GM19455 (cell line): Measurements from ENCODE around the gene CCNY.

ENCODE experiments used
- ATAC-seq: cut with Tn5 transposase; IDR thresholded peaks from one replicate; pipeline ENCODE4 v1.9.1; 2021; ENCODE audit not compliant: unreplicated experiment

The CCNY gene

DNA sequence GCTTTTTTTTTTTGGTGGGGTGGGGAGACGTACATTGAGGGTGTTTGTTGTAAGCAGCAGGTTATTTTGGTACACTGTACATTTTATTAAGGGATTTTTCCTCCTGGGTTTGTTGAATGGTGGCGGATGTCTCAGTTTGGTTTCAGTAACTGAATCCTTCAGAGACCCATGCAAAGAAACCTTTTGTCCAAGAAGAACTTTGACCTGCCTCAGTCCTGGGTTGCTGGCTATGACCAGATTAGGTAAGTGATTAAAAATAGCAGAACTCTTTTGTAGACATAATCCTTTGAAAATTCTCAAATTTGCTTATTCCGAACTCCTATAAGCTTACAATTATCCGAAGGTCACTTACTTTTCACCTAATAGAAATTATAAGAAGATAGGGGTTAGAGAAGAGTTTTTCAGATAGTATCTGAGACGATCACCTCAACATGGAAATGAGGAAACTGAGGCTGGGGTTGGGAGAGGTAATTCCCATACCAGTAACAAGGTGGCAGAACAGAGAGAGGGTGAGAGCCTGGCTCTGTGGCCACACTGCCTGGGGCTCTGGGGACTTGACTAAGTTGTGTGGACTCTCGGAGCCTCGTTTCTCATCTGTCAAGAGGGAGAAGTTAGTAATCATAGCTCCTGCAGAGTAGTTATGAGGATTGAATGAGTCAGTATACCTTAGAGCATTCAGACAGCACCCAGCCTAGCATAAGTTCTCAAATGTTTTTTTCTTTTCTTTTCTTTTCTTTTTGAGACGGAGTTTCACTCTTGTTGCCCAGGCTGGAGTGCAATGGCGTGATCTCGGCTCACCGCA is 87.4 kb downstream of the CCNY start:
- ATAC-seq = no peak

DNA sequence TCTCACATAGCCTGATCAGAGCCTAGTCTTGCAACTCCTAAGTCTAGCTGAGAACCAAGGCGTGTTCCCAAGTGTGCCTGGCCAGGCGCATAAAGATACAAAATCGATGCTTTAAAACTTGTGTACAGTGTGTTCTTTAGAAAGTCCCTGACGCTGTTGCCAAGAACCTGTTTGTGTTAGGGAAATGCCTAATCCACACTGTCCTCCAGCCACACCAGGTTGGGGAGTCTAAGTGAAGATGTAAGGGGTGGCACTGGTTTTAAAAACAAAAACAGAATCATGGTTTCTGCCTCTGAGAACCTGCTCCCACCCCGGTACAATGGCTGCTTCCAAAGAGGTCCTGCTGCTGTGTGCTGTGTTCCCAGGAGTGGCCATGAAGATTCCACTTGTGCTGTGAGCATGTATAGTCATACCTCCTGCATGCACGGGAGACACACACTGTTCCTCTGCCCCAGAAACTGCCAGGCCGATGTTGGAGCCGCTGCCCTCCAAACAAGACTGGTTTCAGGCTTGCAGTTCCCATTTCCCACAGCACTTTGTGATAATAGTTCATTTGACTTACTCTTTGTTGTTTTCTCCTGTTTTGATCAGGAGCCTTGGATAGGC is 88.5 kb downstream of the CCNY start:
- no peak for ATAC-seq

DNA sequence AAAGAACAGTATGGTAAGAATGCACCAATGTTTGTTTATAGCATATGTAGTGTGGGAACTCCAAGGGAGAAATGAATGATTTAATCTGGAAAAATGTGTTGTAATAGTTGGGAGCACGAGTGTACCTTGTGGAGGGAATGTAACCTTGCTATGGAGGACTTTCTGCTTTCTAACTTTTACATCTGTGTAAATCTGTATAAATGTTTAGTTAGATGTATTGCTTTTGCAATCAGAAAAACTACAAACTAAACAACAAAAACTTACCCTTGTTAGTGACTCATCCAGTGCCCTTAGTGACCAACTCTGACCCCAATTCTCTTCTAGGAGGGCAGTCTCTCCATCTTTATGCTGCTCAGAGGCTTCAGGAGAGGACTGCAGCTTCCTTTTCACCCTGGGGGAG is 89.3 kb downstream of the CCNY start:
- no peak for ATAC-seq

DNA sequence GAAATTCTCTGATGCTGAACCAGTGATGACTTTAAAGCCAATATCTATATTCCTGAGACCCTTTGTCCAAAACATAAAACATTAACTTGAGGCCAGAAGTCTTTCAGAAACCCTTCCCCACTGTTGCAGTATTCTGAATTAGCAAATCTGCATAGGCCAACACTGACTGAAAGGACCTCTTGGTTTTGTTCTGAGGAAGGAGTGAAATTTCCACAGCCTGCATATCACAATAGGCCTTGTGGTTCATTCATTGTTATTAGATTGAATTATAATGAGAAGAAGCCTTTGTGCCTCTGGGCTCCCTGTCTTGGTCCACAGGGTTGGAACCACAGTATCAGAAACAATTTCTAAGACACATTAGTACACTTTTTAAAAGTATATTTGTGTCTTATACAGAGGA is 90.3 kb downstream of the CCNY start:
- no peak for ATAC-seq

DNA sequence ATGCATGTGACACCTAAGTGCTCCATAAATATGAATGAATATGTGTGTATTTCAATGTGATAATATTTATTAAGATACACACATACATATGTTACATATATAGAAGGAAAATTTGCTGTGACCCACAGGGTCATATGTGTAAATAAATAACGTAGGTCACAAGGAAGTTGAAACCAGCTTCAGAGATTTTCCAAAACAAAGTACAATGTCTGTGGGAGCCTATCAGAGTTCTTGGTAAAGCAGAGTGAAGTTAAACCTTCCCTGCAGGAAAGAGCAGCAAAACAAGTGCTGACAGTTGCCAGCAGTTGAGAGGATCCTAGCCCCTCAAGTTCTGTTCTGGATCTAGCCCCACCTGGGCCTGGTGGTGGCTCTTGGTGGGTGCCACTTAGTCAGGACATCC is 91.2 kb downstream of the CCNY start:
- no peak for ATAC-seq

DNA sequence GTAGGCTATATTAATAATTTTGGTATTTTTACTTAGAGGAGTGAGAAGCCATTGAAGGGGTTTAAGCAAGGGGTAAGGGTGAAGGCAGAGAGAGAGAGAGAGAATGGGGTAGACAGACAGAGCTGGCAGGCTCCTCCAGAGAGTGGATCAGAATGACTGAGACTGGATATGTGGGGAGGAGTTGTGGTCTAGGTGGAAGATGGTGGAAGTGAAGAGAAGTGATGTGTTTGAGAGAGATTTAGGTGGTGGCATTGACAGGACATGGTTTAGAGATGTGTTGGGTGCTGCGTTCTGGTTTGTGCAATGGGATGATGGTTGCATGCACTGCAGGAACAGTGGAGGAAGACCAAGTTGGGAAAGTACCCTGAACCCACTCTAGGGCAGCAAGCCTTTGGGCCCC is 92.2 kb downstream of the CCNY start:
- ATAC-seq = no peak

DNA sequence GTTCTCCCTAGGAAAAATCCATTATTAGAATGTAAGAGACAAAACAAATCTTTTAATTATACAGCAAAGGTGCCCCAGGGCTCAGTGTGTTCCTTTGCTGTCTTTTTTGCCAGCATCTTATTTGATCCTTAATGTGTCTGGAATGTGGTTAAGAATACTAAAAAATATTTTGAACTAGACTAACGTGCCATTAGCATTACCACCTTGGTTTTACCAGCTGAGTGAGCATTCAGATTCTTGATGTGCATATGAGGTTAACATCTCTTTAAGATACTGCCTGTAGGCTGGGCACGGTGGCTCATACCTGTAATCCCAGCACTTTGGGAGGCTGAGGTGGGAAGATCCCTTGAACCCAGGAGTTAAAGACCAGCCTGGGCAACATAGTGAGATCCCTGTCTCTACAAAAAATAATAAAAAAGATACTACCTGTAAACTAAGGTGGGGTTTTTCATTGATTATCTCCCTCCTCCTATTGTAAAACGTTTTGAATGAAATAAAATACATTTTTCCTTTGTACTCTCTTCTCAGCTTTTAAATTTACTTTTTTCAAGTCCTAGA is 96.6 kb downstream of the CCNY start:
- ATAC-seq = no peak

DNA sequence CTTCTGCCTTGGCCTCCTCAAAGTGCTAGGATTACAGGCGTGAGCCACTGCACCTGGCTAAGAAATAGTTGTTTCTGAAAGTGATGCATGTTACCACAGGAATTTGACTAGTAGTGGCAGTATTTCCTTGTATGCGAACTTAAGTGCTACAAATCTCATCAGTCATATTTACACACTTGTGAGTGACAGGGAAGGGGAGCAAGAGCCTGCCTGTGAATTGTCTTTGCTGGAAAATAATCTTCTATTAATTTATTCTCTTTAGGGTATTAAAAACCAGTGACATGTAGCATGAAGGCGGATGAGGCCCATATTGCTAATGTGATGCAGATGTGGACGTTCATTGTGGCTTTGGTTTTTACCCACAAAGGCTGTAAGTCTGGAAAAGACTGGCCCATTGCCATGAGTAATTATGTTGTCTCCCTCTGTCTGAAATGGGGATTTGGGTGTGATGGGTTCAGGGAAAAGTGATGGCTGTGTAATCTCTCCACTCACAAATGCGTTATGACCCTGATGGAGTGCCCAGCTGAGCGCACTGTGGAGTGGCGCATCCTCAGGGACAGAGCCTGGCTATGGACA is 97.6 kb downstream of the CCNY start:
- ATAC-seq = no peak

DNA sequence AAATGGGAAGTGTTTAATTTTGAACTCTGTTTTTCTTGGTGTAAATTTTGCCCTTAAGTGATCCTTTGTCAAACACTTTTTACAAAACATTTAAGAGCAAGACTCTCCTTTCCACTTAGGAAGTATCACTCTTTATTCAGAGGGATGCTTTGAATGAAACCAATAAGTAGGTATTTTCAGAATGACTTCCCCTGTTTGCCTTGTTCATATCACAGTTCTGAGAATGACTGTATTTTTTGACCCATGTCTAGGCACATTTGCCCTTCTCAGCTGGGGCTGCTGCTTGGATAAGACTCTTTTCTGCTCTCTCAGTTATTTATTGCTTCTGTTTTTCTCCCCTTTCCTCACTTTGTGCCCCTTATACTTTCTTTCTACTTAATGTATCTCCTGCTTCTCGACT is 98.2 kb downstream of the CCNY start:
- no peak for ATAC-seq

DNA sequence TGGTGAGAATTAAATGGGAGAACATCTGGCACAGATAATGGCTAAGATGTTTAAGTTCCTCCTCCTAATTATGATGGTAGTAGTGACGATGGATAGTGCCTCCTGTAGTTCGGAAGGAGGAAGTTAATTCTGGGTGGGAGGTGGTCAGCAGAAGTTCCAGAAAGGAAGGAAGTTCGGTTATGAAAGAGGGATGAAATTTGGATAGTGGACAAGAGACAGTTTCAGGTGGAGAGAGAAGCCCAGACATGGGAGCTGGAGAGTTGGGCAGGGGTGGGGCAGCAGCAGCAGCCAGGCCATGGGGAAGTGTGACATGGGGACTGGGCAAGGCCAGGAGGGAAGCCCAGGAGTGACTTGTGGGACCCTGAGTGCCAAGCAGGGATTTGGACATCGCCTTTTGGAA is 99.5 kb downstream of the CCNY start:
- ATAC-seq = no peak

DNA sequence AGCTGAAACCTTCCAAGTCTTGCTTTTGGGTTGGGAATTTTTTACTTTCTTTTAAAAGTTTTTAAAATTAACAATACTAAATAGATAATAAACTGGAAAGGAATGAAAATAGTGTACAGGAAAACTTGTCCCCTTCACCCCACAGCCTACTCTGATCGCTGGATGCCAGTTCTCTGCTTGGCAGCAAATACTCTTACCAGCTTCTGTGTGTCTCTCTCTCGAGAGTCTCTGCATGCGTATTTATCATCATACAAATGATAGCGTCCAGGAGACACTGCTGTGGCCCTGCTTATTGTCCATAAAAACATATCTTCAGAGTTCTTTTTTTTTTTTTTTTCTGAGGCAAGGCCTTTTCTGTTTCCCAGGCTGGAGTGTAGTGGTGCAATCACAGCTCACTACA is 101.5 kb downstream of the CCNY start:
- ATAC-seq = no peak

DNA sequence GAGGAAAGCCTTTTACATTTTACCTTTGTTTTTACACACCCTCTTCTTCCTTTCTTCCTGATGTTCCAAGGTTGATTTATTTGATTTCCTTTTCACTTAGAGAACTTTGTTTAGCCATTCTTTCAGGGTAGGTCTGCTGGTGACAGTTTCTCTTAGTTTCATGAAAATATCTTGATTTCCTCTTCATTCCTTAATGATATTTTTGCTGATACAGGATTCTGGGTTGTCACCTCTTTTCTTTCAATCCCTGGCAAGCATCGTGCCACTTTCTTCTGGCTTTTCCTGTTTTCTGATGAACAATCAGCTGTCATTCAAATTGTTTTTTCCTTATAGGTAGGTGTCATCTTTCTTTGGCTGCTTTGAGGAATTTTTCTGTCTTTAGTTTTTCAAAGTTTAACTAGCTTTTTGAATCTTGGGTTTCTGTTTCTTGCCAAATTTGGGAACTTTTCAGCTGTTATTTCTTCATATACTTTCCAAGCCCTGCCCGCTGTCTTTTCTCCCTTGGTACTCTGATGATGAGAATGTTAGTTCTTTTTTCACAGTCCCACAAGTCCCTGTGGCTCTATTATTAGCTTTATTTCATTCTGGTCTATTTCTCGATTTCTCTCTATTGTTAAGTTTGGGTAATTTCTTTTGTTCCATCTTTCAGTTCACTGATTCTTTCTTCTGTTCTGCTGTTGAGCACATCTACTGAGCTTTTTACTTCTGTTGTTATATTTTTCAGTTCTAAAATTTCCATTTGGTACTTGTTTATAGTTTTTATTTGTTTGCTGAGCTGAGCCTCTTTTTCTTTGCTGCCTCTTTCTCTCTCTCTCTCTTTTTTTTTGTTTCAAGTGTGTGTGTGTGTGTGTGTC is 102.6 kb downstream of the CCNY start:
- ATAC-seq = no peak

DNA sequence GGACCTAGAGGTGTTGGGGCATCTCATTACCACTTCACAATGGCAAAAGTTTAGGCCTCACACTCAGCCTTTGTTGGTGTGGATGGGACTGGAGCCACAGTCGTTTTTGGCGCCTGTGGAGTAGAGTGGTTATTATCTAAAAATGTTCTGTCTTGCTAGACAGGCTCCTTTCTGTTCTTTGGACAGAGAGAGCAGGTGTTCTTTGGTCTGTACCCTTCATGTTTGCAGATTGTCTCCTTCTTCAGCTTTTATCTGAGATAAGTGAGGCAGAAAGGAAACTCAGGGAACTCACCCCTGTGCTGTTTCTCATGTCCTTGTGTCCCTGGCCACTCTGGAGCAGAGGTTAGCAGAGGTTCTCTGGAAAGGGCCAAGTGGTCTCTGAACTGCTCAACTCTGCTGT is 103.7 kb downstream of the CCNY start:
- ATAC-seq = no peak

DNA sequence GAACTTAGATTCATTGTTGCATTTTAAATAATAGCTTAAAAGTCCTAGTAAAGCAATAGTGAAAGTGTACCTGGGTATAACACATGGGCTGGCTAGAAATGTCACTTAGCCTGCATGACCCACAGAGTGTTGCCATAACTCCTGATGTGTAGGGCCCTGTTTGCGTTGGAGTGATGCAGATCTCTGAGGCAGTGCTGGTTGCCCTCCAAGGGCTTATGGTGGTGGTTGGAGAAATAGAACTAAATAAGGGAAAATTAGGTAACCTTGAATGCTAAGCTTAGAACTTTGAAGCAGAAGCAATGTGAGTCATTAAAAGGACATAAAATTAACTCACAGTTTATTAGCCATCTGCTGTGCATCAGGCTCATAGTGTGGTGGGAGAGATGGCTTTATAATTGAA is 105.7 kb downstream of the CCNY start:
- ATAC-seq = no peak

DNA sequence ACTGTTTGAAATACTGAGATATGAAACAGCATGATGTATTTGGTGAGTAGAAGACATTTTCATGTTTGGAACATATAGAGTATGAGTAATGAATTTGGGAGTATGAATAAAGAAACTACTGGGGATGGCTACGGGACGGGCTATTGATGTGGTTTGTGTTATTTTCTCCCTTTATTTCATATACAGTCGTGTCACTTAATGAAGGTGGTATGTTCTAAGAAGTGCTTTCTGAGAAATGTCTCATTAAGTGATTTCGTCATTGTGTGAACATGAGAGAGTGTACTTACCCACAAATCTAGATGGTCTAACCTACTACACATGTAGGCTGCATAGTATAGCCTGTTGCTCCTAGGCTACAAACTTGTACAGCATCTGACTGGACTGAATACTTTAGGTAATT is 106.3 kb downstream of the CCNY start:
- no peak for ATAC-seq

DNA sequence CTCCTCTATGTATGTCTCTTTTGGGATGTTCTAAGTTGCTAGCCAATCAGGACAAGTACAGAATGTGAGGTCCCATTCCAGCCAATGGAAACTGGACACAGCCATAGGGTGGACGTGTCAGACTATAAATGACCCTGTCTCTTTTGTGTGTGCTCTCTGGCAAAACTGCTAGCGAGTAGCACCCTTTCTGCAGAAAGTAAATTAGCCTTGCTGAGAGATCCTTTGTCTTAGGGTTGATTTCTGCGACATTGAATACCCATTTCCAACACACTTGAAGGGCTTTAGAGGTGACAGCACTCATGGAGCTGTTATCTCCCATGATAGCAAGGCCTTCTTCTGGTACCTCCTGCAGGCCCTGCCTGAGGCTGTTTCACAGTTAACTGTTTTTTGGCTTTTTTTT is 107.5 kb downstream of the CCNY start:
- no peak for ATAC-seq

DNA sequence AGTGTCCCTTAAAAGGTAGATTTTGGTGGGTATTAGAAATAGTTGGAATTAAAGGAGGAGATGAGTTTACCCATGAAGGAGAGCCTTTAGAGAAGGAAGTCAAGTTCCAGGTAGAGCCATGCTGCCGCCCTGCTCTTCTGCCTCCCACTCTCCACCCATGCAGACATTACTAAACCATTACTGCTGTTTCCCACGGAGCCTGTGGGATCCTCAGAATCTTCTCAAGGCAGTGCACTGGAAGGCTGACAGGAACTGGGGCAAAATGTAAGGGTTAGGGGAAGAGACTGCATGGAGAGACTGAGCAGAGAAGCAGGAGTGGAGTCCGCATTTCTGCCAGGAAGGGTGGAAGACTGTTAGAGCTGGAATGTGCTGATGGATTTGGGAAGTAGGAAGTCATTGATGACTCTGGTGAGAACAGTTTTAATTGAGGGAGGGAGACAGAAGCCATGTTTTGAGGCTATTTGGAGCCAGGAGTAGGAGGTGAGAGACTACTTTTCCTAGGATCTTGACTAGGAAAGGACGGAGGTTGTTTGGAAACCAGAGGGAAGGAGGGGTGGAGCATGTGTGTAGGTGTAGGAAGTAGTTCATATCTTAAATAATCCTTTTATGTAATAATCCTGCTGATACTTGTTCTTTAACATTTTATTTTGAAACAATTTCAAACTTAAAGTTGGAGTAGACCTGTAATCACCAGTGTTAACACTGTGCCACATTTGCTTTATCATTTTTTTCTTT is 109.0 kb downstream of the CCNY start:
- ATAC-seq = no peak

DNA sequence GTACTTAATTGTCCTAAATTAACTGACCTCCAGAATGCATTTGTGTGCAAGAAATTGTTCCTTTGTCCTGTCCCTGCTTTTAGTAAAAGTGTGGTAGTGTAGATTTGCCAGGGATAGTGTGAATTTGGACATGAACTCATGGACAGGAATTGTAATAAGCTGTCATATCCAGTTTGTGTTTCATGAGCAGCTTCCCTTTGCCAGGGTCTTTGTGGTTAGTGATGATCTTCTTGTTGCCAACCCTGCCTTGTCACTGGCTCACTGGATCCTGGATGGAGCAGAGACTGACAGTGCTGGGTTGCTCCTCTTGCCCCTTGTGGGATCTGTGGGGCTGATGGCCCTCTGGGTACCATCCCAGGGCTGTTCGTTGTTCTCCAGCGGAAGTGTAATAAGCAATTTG is 110.1 kb downstream of the CCNY start:
- no peak for ATAC-seq

DNA sequence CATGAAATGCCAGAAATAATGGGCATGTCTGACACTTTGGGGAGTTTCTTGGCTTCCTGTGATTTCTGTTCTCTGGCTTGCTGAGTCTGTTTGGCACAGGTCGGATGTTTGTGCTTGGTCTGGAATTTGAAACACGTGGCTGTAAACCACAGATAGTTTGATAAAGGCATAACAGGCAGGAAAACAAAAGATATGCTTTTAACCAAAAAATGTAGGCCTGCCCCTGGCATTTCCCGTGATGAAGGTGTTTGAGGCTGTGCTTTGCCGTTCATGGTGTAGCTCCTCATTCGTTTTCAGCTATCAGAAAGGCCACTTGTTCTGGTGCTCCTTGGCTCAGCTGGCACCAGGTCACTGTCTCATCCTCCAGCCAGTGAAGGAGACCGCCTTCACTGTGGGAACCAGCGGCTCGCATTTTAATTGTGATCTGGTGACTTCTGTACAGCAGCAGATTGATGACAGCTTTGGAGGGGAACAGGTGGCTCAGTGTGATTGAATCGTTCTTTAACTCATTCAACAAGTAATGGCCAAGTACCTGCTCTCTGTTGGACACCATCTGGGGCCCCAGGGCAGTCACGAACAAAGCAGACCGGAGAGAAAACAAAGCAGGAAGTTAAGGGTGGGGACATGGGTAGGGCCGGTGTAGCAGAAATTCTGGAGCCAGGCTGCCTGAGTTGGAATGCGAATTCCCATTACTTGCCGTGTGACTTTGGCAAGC is 111.5 kb downstream of the CCNY start:
- ATAC-seq = no peak
